Stimulated activated CD4-positive, alpha-beta T cell treated with anti-CD3 and anti-CD28 coated beads, Interleukin-4, amount 100 ng/mL, for 48 hours (primary cell): ENCODE measurements around the gene C6orf163.
A peak's percentile ranks its signal among the peaks of the same experiment; 100 is the strongest.
"Not testable (repeated sequence)": the region's sequence is repeated elsewhere in the genome, so short reads cannot be mapped to it uniquely, and the experiment has no call there.

Experiments
- DNase-seq, 2 donors: peaks; one replicate each; pipeline ENCODE4 v3.0.0-alpha.2; 2020; ENCODE audit warnings: low read depth in 2 of 2

The C6orf163 gene

GRCh38 chr6:87344731-87345130 is at the start of gene C6orf163:
Gene C6orf163, plus strand, starts transcription at chr6:87344813. Its CDS starts 287 bp downstream, at chr6:87345100.
- DNase-seq: no peak

DNA sequence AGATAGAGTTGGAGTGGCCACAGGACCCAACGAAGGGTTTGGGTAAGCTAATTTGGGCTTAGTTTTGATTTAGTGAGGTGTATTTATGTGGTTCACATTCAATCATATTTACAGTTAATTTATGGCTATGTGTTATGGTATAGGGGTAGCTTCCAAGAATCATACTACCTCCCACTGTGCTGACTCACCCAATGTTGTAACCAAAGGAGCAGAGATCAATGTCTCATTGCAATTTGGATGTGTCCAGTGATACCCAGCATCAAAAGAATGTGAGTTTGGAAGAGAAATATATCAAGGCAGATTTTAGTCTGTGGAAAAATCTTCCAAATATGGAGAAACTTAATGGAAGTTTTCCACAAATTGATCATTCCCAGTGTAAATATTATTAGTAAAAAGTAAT is 47.5 kb upstream of the C6orf163 start:
- no peak for DNase-seq

- not testable (repeated sequence) for DNase-seq
These were observed 43.3 kb upstream of the C6orf163 start for GRCh38 chr6:87301277-87301676.

DNA sequence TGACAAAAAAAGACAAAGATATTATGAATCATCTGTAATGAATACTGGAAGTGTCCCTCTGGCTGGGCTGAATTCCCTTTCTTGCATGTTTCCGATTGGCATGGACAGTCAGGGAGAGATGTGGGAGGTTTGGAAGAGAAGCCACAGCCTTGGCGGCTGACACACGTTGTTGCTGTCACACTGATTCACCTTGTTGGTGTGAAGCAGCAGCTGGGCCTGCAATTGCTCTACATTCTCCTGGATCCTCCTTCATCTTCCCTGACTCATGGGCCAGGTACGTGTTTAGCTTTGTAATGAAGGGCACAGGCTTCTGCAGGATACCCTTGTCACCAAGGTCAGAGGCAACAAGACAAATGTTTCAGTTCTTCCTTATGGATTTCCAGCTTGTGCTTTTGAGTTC is 35.6 kb upstream of the C6orf163 start:
- no peak for DNase-seq

DNA sequence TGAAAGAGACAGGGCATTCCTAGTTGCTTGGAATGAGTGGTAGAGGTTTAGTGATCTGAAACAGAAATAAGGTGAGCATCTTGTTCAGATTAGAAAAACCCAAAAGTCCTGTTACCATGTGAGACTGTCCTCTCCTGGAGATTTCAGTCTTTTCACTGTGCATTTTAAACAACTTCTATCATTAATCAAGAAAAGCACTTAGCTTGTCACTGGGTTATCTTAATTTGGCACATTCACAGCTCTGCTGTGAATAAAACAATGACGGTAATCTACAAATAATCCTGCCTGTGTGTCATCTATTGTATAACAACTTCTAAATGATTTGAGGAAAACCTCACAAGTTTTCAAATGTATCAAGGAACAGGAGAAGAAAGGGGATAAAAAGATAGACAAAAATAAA is 31.8 kb upstream of the C6orf163 start:
- no peak for DNase-seq

GRCh38 chr6:87315071-87315470 is 29.5 kb upstream of the C6orf163 start:
- no peak for DNase-seq

- no peak for DNase-seq
These were observed 25.2 kb upstream of the C6orf163 start for GRCh38 chr6:87319271-87319987.

DNA sequence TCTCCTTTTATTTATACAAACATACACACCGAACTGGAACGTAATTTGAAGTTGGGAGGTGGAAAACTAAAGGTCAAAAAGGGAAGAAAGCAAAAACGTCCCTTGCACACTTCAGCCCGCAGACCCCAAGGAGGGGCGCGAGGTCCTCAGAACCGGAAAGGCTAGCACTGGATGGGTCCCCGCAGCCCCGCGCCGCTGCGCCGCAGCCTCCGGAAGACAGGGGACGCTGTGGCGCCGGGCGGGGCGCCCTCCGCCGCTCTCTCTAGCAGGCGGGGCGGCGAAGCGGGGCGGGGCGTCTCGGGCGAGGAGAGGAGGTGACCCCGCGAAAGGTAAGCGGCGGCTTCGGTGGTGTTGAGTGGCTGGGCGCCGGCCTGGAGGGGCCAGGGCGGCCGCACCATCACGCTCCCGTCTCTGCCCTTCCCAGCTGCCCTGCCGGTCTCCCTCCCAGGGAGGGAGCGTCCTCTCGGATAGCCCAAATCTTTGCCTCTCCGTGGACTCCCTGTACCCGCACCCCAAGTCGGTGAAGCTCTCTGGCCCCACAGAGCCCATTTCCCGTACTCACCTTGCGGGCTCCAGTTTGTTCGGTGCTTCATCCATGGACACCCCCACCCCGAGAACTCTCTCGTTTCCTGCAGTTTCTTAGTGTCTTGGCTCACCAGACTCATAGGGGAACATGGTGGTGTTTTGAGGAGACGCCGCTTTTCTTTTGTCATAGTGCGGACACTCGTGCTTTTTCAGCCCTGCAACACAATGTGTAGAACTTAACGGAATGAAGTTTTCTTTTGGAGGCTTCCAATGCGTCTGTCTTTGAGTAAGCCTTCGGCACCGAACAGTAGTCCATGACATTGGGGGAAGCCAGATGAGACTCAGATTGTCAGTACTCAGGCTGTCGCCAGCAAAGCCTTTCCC is 22.1 kb upstream of the C6orf163 start, which contains the start of gene SMIM8:
Gene SMIM8, plus strand, starts transcription at position 285 of the 909 bp plus-strand sequence. CDS start 14,444 bp downstream, outside the sequence.
- DNase-seq: peak; percentile 87 to 89

DNA sequence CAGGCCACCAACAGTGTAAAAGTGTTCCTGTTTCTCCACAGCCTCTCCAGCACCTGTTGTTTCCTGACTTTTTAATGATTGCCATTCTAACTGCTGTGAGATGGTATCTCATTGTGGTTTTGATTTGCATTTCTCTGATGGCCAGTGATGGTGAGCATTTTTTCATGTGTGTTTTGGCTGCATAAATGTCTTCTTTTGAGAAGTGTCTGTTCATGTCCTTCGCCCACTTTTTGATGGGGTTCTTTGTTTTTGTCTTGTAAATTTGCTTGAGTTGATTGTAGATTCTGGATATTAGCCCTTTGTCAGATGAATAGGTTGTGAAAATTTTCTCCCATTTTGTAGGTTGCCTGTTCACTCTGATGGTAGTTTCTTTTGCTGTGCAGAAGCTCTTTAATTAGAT is 20.7 kb upstream of the C6orf163 start:
- DNase-seq: not testable (repeated sequence)

GRCh38 chr6:87330961-87331360 is 13.7 kb upstream of the C6orf163 start:
- no peak for DNase-seq

GRCh38 chr6:87333033-87333432 is 11.6 kb upstream of the C6orf163 start:
- DNase-seq: no peak

DNA sequence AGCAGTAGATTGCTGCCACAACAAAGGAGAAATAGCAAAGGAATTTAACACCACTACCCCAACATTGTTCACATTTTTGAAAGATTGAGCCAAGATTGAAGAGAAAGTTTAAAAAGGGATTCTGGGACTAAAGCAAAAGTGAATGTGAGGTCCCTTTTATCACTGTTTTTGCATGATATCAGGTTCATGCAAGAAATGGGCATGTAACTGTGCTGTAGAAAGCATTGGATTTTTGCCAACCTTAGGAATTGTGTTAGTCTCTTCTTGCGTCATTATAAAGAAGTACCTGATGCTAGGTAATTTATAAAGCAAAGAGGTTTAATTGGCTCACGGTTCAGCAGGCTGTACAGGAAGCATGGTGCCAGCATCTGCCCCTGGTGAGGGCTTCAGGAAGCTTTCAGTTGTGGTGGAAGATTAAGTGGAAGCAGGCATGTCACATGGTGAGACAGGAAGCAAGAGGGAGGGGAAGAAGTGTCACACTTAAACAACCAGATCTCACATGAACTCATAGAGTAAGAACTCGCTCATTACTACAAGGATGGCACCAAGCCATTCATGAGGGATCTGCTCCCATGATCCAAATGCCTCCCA is 10.9 kb upstream of the C6orf163 start:
- no peak for DNase-seq

- DNase-seq: no peak
These were observed 9.9 kb upstream of the C6orf163 start for GRCh38 chr6:87334683-87335082.

GRCh38 chr6:87336367-87336766 is 8.2 kb upstream of the C6orf163 start:
- DNase-seq: no peak

DNA sequence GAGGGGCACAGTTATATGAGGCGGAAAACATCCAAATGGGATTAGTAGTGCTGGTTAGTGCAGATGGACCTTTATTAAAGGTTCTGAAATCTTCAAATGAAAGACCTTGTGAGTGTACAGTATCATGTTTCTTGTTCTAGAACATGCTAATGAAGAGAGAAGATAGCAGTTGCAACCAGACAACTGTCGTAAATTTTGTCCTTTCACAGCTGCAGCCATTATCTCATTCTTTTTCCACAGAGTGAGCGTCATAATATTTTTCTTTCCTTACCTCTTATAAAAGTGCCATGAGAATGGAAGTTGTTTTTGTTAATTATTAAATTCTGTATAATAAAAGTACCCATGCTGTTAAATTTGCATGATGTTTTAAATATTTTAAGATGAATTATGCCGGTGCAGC is 4.4 kb upstream of the C6orf163 start:
- no peak for DNase-seq

- no peak for DNase-seq
These were observed 3.5 kb upstream of the C6orf163 start for GRCh38 chr6:87341158-87341557.

DNA sequence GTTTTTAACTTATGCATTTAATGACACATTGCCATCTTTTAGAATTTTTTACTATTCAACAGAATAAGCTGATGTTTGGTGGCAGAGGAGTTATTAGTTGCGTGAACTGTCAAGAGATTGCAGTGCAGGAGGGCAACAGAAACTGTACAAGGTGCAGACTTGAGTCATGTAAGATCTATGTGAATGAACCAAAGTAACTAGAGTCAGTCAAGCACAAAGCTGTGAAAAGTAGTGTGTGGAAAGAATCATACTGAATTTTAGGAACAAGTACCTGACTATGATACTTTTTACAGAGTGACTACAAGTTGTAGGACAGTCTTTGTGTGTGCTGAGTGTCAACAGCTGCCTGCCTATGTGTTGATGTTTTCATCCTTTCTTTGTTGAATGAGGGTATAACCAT is 2.7 kb upstream of the C6orf163 start:
- DNase-seq: no peak

DNA sequence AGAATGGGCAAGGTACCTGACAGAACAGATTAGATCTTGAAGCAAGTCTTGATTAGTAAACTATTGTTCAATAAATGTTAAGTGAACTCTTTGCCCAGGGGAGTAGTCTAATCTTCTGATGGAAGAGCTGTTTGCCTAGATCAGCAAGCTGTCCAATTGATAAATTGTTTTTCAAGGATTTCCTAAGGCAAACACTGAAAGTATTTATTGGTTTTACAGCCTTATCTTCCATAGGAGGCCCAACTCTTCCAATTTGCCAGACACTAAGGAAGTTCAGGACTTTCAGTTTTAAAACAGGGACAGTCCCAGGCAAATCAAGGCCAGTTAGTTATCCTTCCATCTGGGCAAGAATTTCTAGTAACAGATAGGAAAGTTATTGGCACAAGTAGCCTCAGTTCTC is 1.8 kb upstream of the C6orf163 start:
- no peak for DNase-seq

GRCh38 chr6:87346700-87347099 is 2.1 kb downstream of the C6orf163 start:
- DNase-seq: no peak

DNA sequence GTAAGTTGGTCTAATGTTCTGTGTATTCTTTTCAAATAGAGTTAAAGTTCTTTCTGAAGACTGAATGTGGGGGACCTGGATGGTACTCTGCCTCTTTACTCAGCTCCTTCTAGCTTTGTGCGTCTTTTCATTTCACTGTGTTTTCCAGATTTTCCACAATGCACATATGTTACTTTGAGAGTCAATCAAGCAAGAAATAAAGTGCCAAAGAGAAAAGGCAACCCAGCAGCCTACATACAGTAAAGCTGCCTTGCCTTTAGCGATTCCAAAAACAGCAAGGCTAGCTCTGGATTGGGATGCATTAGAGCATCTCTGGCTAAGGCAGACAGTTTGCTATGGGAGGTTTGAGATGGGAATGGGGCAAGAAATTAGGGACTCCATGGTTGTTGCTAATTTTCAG is 5.3 kb downstream of the C6orf163 start:
- DNase-seq: no peak

DNA sequence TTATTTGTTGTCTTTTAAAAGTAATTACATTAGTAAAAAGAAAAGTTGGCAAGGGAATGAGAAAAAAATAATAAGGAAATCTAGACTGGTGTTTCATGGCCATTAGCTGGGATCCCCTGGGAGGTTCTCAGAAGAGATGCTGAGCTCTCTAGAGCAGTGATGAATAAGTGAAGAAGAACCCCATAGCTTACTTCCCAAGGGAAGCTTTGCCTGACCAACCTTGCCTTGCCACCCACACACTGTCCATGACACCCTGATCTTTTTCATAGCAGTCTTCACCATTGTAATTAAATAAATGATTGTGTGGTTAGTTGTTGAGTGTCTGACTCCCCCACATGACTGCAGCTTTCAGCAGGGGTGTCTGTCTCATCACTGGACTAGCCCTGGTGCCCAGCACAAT is 5.9 kb downstream of the C6orf163 start:
- DNase-seq: no peak

DNA sequence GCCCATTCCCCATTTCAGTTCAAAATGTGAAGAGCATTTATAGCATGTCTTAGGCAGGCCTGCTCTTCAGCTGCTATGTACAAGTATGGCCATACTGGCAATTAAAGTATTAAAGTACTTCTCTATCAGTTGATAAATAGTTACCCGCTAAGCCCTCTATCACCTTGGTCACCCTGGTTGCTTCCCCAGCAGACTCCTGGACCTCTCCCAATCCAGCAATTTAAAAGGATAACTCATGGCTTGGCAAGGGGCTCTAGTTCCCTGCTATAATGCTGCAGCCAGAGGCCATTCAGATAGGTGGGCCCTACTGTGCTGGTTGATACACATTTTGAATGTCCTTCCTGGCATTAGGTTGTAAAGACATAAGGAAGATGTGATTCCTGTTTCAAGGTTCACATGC is 7.0 kb downstream of the C6orf163 start:
- DNase-seq: no peak

DNA sequence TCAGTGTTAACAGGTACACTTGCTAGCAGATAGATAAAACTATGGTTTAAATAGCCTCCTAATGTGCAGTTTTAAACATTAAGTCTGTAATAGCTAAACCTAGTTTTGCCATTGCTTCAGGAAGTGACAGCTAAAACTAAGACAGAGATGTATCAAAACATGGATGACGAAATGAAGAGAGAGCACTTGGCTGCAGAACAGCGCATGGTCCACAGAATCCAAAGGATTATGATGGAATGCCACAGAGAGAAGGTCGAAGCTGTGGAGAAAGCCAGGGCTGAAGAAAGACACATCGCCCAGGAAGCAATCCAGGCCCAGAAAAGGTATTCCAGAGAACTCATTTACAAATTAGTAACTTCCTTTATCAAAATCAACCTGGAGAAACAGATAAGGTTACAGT is 11.6 kb downstream of the C6orf163 start:
- no peak for DNase-seq
